Calu3 (cell line): ENCODE measurements around the gene PPFIBP1. TPM values are rescaled to one million over a fixed set of nuclear protein-coding genes. Genes with fewer than 3 reads are reported as not detected.

Experiments
- BruUV-seq: library from RNA; stranded (reverse); fragments of 400-500 nt; replicated peaks from 2 replicates; lab custom pipeline; 2021; lab: Mats Ljungman, UMichigan
- CTCF ChIA-PET: fragments of 300-600 bp; sonication (Branson Sonifier 250); formaldehyde crosslinking; loops from one replicate; lab custom pipeline; 2022; ENCODE audit warnings: antibody characterized with exemption; lab: Charles Lee
- DNase-seq: peaks from one replicate; pipeline ENCODE4 v3.0.0; 2022
- H3K27ac Mint-ChIP-seq: one replicate; pipeline ENCODE4 v1.8.0; 2022; ENCODE audit warnings: mixed read lengths; ENCODE audit not compliant: unreplicated experiment
- H3K27me3 Mint-ChIP-seq: one replicate; pipeline ENCODE4 v1.8.0; 2022; ENCODE audit warnings: mixed read lengths; ENCODE audit not compliant: unreplicated experiment
- H3K36me3 Mint-ChIP-seq: one replicate; pipeline ENCODE4 v1.8.0; 2022; ENCODE audit warnings: mild to moderate bottlenecking, moderate library complexity, mixed read lengths; ENCODE audit not compliant: insufficient read depth, unreplicated experiment
- H3K4me1 Mint-ChIP-seq: one replicate; pipeline ENCODE4 v1.8.0; 2022; ENCODE audit warnings: mild to moderate bottlenecking, low read depth, mixed read lengths; ENCODE audit not compliant: unreplicated experiment
- H3K4me3 Mint-ChIP-seq: one replicate; pipeline ENCODE4 v1.8.0; 2022; ENCODE audit warnings: mild to moderate bottlenecking, low read depth, moderate library complexity, mixed read lengths; ENCODE audit not compliant: unreplicated experiment
- H3K9me3 Mint-ChIP-seq: one replicate; pipeline ENCODE4 v1.8.0; 2022; ENCODE audit warnings: low read depth, mixed read lengths; ENCODE audit not compliant: unreplicated experiment
- intact Hi-C: fragments of 100-400 bp; cut with micrococcal nuclease; formaldehyde crosslinking; loops from one replicate; pipeline ENCODE4 v1.10.0; 2022; ENCODE audit not compliant: unreplicated experiment
- total RNA-seq: library from RNA; stranded (reverse); gene quantifications from 2 replicates; pipeline ENCODE4 v1.2.3, GENCODE V29; 2022
- TF ChIP-seq, protein P1 (sequence below): fragments of 200-600 bp; IDR thresholded peaks from one replicate; pipeline ENCODE4 v1.8.0; 2022; ENCODE audit warnings: antibody characterized with exemption; ENCODE audit not compliant: unreplicated experiment

Gene PPFIBP1
- total RNA-seq, 1 experiment from 2014 or later, result 58.7 TPM

DNA sequence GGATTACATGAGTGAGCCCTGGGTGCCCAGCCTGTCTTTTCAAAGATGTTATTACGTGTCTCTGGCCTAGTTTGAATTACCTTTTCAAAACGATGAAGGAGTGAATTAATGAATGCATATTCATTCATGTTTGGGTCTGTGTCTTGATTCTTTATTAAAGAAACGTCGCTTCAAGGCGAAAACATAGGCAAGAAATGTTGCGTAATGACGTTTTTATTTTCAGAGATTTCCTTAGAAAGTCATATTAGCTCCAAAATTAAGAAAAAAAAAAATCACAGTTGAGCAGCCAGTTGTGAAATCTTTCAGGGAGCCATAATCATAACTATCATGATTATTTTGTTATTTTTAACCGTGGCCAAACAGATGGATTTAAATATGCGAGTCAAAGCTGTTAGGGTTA, 3.5 kb downstream of the PPFIBP1 start:
- intact Hi-C loops, result loop anchor here (10.0 kb wide), 1 partner anchor 103 kb away; no protein-coding TSS in a partner anchor
- Mint-ChIP-seq H3K27ac (no peak overlapping the region), H3K27me3 (no peaks in the 10 kb centered on the region), H3K36me3 (peaks cover 30% of the 10 kb centered on the region), H3K9me3 (no peaks in the 10 kb centered on the region), H3K4me1 (peaks cover 18% of the 10 kb centered on the region), H3K4me3 (no peak overlapping the region)
- BruUV-seq, result no TSS peak
- no peak for DNase-seq
- TF ChIP-seq, protein P1, sequence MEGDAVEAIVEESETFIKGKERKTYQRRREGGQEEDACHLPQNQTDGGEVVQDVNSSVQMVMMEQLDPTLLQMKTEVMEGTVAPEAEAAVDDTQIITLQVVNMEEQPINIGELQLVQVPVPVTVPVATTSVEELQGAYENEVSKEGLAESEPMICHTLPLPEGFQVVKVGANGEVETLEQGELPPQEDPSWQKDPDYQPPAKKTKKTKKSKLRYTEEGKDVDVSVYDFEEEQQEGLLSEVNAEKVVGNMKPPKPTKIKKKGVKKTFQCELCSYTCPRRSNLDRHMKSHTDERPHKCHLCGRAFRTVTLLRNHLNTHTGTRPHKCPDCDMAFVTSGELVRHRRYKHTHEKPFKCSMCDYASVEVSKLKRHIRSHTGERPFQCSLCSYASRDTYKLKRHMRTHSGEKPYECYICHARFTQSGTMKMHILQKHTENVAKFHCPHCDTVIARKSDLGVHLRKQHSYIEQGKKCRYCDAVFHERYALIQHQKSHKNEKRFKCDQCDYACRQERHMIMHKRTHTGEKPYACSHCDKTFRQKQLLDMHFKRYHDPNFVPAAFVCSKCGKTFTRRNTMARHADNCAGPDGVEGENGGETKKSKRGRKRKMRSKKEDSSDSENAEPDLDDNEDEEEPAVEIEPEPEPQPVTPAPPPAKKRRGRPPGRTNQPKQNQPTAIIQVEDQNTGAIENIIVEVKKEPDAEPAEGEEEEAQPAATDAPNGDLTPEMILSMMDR, result no peak
- CTCF ChIA-PET, result no interaction called here

- Mint-ChIP-seq H3K27me3 (no peaks in the 10 kb centered on the region), H3K36me3 (peaks cover 24% of the 10 kb centered on the region), H3K4me1 (peaks cover 16% of the 10 kb centered on the region), H3K27ac (no peak overlapping the region), H3K9me3 (no peaks in the 10 kb centered on the region), H3K4me3 (no peak overlapping the region)
- TF ChIP-seq, protein P1, result no peak
- intact Hi-C loops, result loop anchor here (10.0 kb wide), 1 partner anchor 104 kb away; no protein-coding TSS in a partner anchor
- no TSS peak for BruUV-seq
- CTCF ChIA-PET, result no interaction called here
- no peak for DNase-seq
These were observed 4.8 kb downstream of the PPFIBP1 start for GRCh38 chr12:27528788-27529187.

GRCh38 chr12:27530157-27530922, 6.3 kb downstream of the PPFIBP1 start:
- peaks cover 24% of the 10 kb centered on the region for H3K4me1 Mint-ChIP-seq
- no peak overlapping the region for H3K4me3 Mint-ChIP-seq
- H3K27ac Mint-ChIP-seq, result no peak overlapping the region
- no peaks in the 10 kb centered on the region for H3K27me3 Mint-ChIP-seq
- H3K36me3 Mint-ChIP-seq, result peaks cover 8% of the 10 kb centered on the region
- CTCF ChIA-PET, result no interaction called here
- H3K9me3 Mint-ChIP-seq, result no peaks in the 10 kb centered on the region
- BruUV-seq, result no TSS peak
- TF ChIP-seq, protein P1, result no peak
- intact Hi-C loops, result no loop called here
- no peak for DNase-seq

DNA sequence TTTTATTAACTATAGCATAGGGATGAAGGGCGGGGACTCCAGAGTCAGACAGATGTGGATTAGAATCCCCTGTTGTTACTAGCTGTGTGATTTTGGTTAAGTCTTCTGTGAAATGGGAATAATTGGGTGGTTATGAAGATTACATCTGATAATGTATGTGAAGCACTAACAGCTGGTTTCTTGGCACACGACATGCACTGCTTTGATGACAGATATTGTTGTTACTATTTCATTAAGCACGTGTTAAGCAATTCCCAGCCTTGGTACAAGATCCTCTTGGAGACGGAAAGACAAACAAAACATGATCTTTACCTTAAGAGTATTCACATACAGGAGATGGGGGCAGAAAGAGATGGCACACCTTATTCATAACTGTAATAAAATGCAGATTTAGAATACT, 7.9 kb downstream of the PPFIBP1 start:
- CTCF ChIA-PET, result no interaction called here
- intact Hi-C loops, result no loop called here
- BruUV-seq, result no TSS peak
- Mint-ChIP-seq H3K4me1 (peaks cover 15% of the 10 kb centered on the region), H3K36me3 (no peaks in the 10 kb centered on the region), H3K9me3 (no peaks in the 10 kb centered on the region), H3K27ac (no peak overlapping the region), H3K27me3 (no peaks in the 10 kb centered on the region), H3K4me3 (no peak overlapping the region)
- TF ChIP-seq, protein P1, result no peak
- no peak for DNase-seq
